GM23338 (cell line): ENCODE data around the gene EDNRA. TPM values are rescaled to one million over a fixed set of nuclear protein-coding genes. Genes with fewer than 3 reads are reported as not detected.

ENCODE experiments used
- ATAC-seq: fragments of 200-7000 bp; cut with Tn5 transposase; 3 replicates; pipeline ENCODE4 v1.9.1; 2020
- DNase-seq: peaks from one replicate; pipeline ENCODE4 v3.0.0-alpha.2; 2015; ENCODE audit warnings: low spot score
- H2AFZ ChIP-seq: fragments of 200-600 bp; sonication (generic); 2 replicates; pipeline ENCODE4 v1.8.0; 2016; ENCODE audit warnings: antibody characterized with exemption, mild to moderate bottlenecking, moderate library complexity
- H3F3A ChIP-seq: fragments of 200-600 bp; sonication (generic); replicated peaks from 2 replicates; pipeline ENCODE4 v1.8.0; 2017; ENCODE audit warnings: antibody characterized with exemption, mixed run types, low read depth
- H3K27ac ChIP-seq: fragments of 200-600 bp; sonication (generic); 2 replicates; pipeline ENCODE4 v1.6.1; 2016; ENCODE audit warnings: low read depth
- H3K27me3 ChIP-seq: fragments of 200-600 bp; sonication (generic); 2 replicates; pipeline ENCODE4 v1.8.0; 2016; ENCODE audit warnings: mild to moderate bottlenecking, mixed run types, moderate library complexity; ENCODE audit not compliant: insufficient read depth
- H3K36me3 ChIP-seq: fragments of 200-600 bp; sonication (generic); 2 replicates; pipeline ENCODE4 v1.8.0; 2016; ENCODE audit warnings: mild to moderate bottlenecking; ENCODE audit not compliant: insufficient read depth
- H3K4me1 ChIP-seq: fragments of 200-600 bp; sonication (generic); 2 replicates; pipeline ENCODE4 v1.8.0; 2016; ENCODE audit warnings: mild to moderate bottlenecking, moderate library complexity; ENCODE audit not compliant: insufficient read depth
- H3K4me2 ChIP-seq: fragments of 200-600 bp; sonication (generic); 2 replicates; pipeline ENCODE4 v1.7.1; 2017; ENCODE audit warnings: mixed run types
- H3K4me3 ChIP-seq: fragments of 200-600 bp; sonication (generic); 2 replicates; pipeline ENCODE4 v1.6.1; 2016; ENCODE audit warnings: mixed run types
- H3K79me2 ChIP-seq: fragments of 200-600 bp; sonication (generic); replicated peaks from 2 replicates; pipeline ENCODE4 v1.8.0; 2017; ENCODE audit warnings: mild to moderate bottlenecking; ENCODE audit not compliant: insufficient read depth
- H3K9me2 ChIP-seq: fragments of 200-600 bp; sonication (generic); 2 replicates; pipeline ENCODE4 v1.8.0; 2017; ENCODE audit not compliant: insufficient read depth
- H4K20me1 ChIP-seq: fragments of 200-600 bp; sonication (generic); replicated peaks from 2 replicates; pipeline ENCODE4 v1.8.0; 2017; ENCODE audit warnings: mild to moderate bottlenecking; ENCODE audit not compliant: insufficient read depth
- H3K27ac Mint-ChIP-seq: 2 replicates; pipeline ENCODE4 v1.8.0; 2020; ENCODE audit warnings: inconsistent platforms, mild to moderate bottlenecking, moderate library complexity, mixed read lengths
- H3K27me3 Mint-ChIP-seq: 3 replicates; pipeline ENCODE4 v1.8.0; 2022; ENCODE audit warnings: low read depth, mild to moderate bottlenecking, moderate library complexity, mixed read lengths, inconsistent platforms; ENCODE audit not compliant: insufficient read depth, poor library complexity
- H3K36me3 Mint-ChIP-seq: 3 replicates; pipeline ENCODE4 v1.8.0; 2021; ENCODE audit warnings: low read depth, mild to moderate bottlenecking, inconsistent platforms, moderate library complexity, mixed read lengths
- H3K4me1 Mint-ChIP-seq: 3 replicates; pipeline ENCODE4 v1.8.0; 2020; ENCODE audit warnings: mild to moderate bottlenecking, inconsistent platforms, mixed read lengths
- H3K4me3 Mint-ChIP-seq: 3 replicates; pipeline ENCODE4 v1.8.0; 2021; ENCODE audit warnings: moderate library complexity, mild to moderate bottlenecking, inconsistent platforms, mixed read lengths
- H3K9me3 Mint-ChIP-seq: 3 replicates; pipeline ENCODE4 v1.8.0; 2020; ENCODE audit warnings: moderate library complexity, mild to moderate bottlenecking, inconsistent platforms, mixed read lengths
- CREB1 ChIP-seq: fragments of 250-450 bp; sonication (Bioruptor Pico); IDR thresholded peaks from 2 replicates; pipeline ENCODE4 v1.5.0; 2020; ENCODE audit warnings: low read depth, mild to moderate bottlenecking, moderate library complexity
- CTCF ChIP-seq, 2 experiments: fragments of 200-600 bp in 1 of 2; sonication (generic) in 1 of 2; conservative IDR thresholded peaks; 2 replicates each; pipeline versions ENCODE4 v1.5.1 to v1.6.1; 2016 to 2017; ENCODE audit warnings: antibody characterized with exemption in 2 of 2, low read depth in 2 of 2, mild to moderate bottlenecking in 2 of 2, moderate library complexity in 1 of 2
- ETS1 ChIP-seq: IDR thresholded peaks from 2 replicates; pipeline ENCODE4 v1.6.1; 2016; ENCODE audit warnings: antibody characterized with exemption
- EZH2 ChIP-seq: fragments of 200-600 bp; sonication (generic); IDR thresholded peaks from one replicate; pipeline ENCODE4 v1.8.0; 2017; ENCODE audit warnings: antibody characterized with exemption, mild to moderate bottlenecking, low read depth; ENCODE audit not compliant: unreplicated experiment
- EZH2phosphoT487 ChIP-seq: fragments of 200-600 bp; sonication (generic); IDR thresholded peaks from one replicate; pipeline ENCODE4 v1.8.1; 2018; ENCODE audit warnings: antibody characterized with exemption; ENCODE audit not compliant: unreplicated experiment
- NANOG ChIP-seq: IDR thresholded peaks from 2 replicates; pipeline ENCODE4 v1.6.1; 2016; ENCODE audit warnings: antibody characterized with exemption, borderline replicate concordance
- ZNF114 ChIP-seq: fragments of 250-450 bp; sonication (Bioruptor Pico); IDR thresholded peaks from 2 replicates; pipeline ENCODE4 v1.5.0; 2020; ENCODE audit warnings: mild to moderate bottlenecking, moderate library complexity
- ZNF462 ChIP-seq: fragments of 250-450 bp; sonication (Bioruptor Pico); IDR thresholded peaks from 2 replicates; pipeline ENCODE4 v1.5.0; 2020; ENCODE audit warnings: mild to moderate bottlenecking, moderate library complexity
- polyA plus RNA-seq: library from polyadenylated mRNA; unstranded; fragments of >200 nt; fragmentation: Nextera tagmentation; extraction: Ambion mirVana; gene quantifications from 2 replicates; pipeline ENCODE4 v1.2.1, GENCODE V29; 2016
- total RNA-seq: library from RNA; depleted of rRNA; stranded (reverse); fragments of >200 nt; shearing (Covaris generic); gene quantifications from 2 replicates; pipeline ENCODE4 v1.2.3, GENCODE V29; 2014

The EDNRA gene
- total and polyA plus RNA-seq, 2 experiments from 2014 or later: 1.5 to 5.0 TPM

- no peak overlapping the region for H3K4me2 ChIP-seq
- H3K4me3 ChIP-seq: no peak overlapping the region
- no peaks in the 10 kb centered on the region for H4K20me1 ChIP-seq
- TF ChIP-seq NANOG (no peak), EZH2 (no peak), CTCF (conservative IDR thresholded peaks at IDR 0.05; ENCODE audit: low read depth in 2 of 2) (peak; percentile 90 to 96)
- Mint-ChIP-seq H3K27me3 (no peaks in the 10 kb centered on the region), H3K4me3 (no peak overlapping the region), H3K36me3 (no peaks in the 10 kb centered on the region), H3K9me3 (no peaks in the 10 kb centered on the region), H3K4me1 (0 out of 3 replicates have a peak, but pooled peaks cover 2% of the 10 kb centered on the region), H3K27ac (no peak overlapping the region)
- no peak overlapping the region for H2AFZ ChIP-seq
- no peaks in the 10 kb centered on the region; the same call in 1 of the 2 replicates for H3K9me2 ChIP-seq
- H3K36me3 ChIP-seq: no peaks in the 10 kb centered on the region
- DNase-seq (peak; percentile 84), ATAC-seq (peak; percentile 80)
- H3F3A ChIP-seq: no peaks in the 10 kb centered on the region
- H3K79me2 ChIP-seq: no peaks in the 10 kb centered on the region
- H3K27me3 ChIP-seq: no peaks in the 10 kb centered on the region
- no peaks in the 10 kb centered on the region for H3K4me1 ChIP-seq
- H3K27ac ChIP-seq: no peak overlapping the region
Observed at GRCh38 chr4:147518846-147519767, 38.2 kb downstream of the EDNRA start.

GRCh38 chr4:147524601-147525000, 43.7 kb downstream of the EDNRA start:
- peaks cover 1% of the 10 kb centered on the region for H3K27me3 Mint-ChIP-seq
- no peaks in the 10 kb centered on the region; the same call in 1 of the 2 replicates for H3K9me2 ChIP-seq
- H3K9me3 Mint-ChIP-seq: no peaks in the 10 kb centered on the region
- no peak overlapping the region for H3K4me3 ChIP-seq
- H3K4me1 Mint-ChIP-seq: 0 out of 3 replicates have a peak, but pooled peaks cover 2% of the 10 kb centered on the region
- no peaks in the 10 kb centered on the region for H3K27me3 ChIP-seq
- H4K20me1 ChIP-seq: no peaks in the 10 kb centered on the region
- no peak overlapping the region for H3K4me2 ChIP-seq
- H3K4me3 Mint-ChIP-seq: no peak overlapping the region
- DNase-seq (no peak), ATAC-seq (no peak)
- no peaks in the 10 kb centered on the region for H3K4me1 ChIP-seq
- no peaks in the 10 kb centered on the region for H3K79me2 ChIP-seq
- no peak overlapping the region for H3K27ac Mint-ChIP-seq
- no peak overlapping the region for H2AFZ ChIP-seq
- H3K36me3 ChIP-seq: no peaks in the 10 kb centered on the region
- no peaks in the 10 kb centered on the region for H3K36me3 Mint-ChIP-seq
- H3F3A ChIP-seq: no peaks in the 10 kb centered on the region
- H3K27ac ChIP-seq: no peak overlapping the region
- TF ChIP-seq EZH2 (no peak), CTCF (conservative IDR thresholded peaks at IDR 0.05; ENCODE audit: low read depth in 2 of 2) (no peak), CREB1 (CRISPR knock-in tag) (no peak), EZH2phosphoT487 (no peak), ZNF114 (no peak), ZNF462 (CRISPR knock-in tag) (no peak), ETS1 (no peak)
